AG04450 (cell line): ENCODE measurements around the gene BAIAP2L1. TPM values are rescaled to one million over a fixed set of nuclear protein-coding genes. Genes with fewer than 3 reads are reported as not detected.
"Not testable (repeated sequence)": the region's sequence is repeated elsewhere in the genome, so short reads cannot be mapped to it uniquely, and the experiment has no call there.

Experiments used
- CTCF ChIA-PET: fragments of 300-600, 350-600 bp; formaldehyde crosslinking; extraction: SDS; loops from one replicate; lab custom pipeline; 2022; ENCODE audit warnings: antibody characterized with exemption, inconsistent platforms; lab: Charles Lee
- POLR2A ChIA-PET: fragments of 350-600 bp; formaldehyde crosslinking; extraction: SDS; loops from one replicate; lab custom pipeline; 2021; ENCODE audit warnings: antibody characterized with exemption, inconsistent platforms; lab: Yijun Ruan, JAX
- DNase-seq: peaks from one replicate; pipeline ENCODE4 v3.0.0-alpha.2; 2011; ENCODE audit warnings: low read depth, low spot score
- H3K27ac ChIP-seq: one replicate; pipeline ENCODE4 v1.5.1; 2012; ENCODE audit warnings: low read depth, low read length, control low read depth
- H3K27me3 ChIP-seq: one replicate; pipeline ENCODE4 v1.6.0; 2012; ENCODE audit warnings: low read length; ENCODE audit not compliant: control insufficient read depth, insufficient read depth
- H3K4me3 ChIP-seq: 2 replicates; pipeline ENCODE4 v1.5.1; 2011; ENCODE audit warnings: mild to moderate bottlenecking, low read depth, low read length, control low read depth
- H3K9me3 ChIP-seq: 2 replicates; pipeline ENCODE4 v1.5.1; 2012; ENCODE audit warnings: low read length; ENCODE audit not compliant: control insufficient read depth, insufficient read depth
- polyA plus RNA-seq: library from polyadenylated mRNA; depleted of rRNA; stranded (reverse); fragments of >200 nt; gene quantifications from 2 replicates; pipeline ENCODE4 v1.2.3, GENCODE V29; 2011
- TF ChIP-seq, protein P1 (sequence below): IDR thresholded peaks from 2 replicates; pipeline ENCODE4 v1.5.1; 2011; ENCODE audit warnings: low read depth, low read length, control low read depth, inconsistent platforms

BAIAP2L1 gene
- polyA plus RNA-seq, 1 experiment = 3.9 TPM

DNA sequence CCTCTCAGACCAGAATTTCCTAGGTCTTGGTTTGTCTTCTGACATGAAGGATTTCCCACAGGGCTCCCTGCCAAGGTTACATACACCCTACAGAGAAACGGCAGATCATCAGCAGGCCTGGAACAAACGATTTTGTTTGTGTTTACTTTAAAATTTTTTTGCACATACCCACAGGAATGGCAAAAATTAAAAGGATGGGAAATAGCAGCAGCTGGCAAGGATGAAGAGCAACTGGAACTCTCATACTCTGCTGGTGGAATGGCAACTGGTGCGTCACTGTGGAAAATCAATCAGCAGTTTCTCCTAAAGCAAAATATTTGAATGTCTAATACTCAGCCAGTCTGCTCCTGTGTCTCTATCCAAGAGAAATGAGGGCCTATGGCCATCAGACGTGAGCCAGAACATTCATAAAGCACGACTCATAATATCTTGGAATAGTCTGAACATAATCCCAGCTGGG is 6.5 kb downstream of the BAIAP2L1 start:
- Histone ChIP-seq H3K4me3 (no peak overlapping the region), H3K9me3 (peaks cover 2% of the 10 kb centered on the region; the same call in 1 of the 2 replicates), H3K27me3 (no peaks in the 10 kb centered on the region), H3K27ac (peak overlapping the region; percentile 31)
- TF ChIP-seq, protein P1, sequence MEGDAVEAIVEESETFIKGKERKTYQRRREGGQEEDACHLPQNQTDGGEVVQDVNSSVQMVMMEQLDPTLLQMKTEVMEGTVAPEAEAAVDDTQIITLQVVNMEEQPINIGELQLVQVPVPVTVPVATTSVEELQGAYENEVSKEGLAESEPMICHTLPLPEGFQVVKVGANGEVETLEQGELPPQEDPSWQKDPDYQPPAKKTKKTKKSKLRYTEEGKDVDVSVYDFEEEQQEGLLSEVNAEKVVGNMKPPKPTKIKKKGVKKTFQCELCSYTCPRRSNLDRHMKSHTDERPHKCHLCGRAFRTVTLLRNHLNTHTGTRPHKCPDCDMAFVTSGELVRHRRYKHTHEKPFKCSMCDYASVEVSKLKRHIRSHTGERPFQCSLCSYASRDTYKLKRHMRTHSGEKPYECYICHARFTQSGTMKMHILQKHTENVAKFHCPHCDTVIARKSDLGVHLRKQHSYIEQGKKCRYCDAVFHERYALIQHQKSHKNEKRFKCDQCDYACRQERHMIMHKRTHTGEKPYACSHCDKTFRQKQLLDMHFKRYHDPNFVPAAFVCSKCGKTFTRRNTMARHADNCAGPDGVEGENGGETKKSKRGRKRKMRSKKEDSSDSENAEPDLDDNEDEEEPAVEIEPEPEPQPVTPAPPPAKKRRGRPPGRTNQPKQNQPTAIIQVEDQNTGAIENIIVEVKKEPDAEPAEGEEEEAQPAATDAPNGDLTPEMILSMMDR = no peak
- DNase-seq = peak; percentile 55
- CTCF ChIA-PET = no interaction called here
- POLR2A ChIA-PET = no interaction called here

DNA sequence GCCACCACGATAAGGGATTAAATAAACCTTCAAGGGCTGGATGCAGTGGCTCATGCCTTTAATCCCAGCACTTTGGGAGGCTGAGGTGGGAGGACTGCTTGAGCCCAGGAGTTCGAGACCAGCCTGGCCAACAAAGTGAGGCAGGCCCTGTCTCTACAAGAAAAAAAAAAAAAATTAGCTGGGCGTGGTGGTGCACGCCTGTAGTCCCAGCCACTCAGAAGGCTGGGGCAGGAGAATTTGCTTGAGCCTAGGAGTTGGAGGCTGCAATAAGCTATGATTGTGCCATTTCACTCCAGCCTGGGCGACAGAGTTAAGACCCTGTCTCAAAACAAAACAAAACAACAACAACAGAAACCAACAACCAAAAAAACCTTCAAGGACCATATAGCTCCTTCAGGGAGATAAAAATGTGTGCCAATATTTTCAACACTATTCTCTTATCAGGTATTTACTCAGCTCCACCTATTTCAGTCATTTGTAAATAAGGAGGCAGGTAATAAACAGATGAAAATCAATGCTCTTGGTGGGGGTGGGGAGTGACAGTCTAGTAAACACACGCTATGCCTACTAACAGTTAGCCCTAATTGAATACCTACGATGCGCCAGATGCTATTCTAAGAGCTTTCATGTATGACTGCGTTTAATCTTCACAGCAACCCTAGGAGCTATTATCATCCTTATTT is 13.2 kb downstream of the BAIAP2L1 start:
- ChIA-PET CTCF (interaction anchor here (0.6 kb wide), 1 partner anchor 449 kb away, joined by 3 read pairs; no protein-coding TSS in a partner anchor), POLR2A (interaction anchor here (0.5 kb wide), 1 partner anchor 29 kb away, joined by 3 read pairs; no protein-coding TSS in a partner anchor)
- DNase-seq = no peak
- Histone ChIP-seq H3K27ac (no peak overlapping the region), H3K9me3 (no peaks in the 10 kb centered on the region), H3K4me3 (no peak overlapping the region), H3K27me3 (no peaks in the 10 kb centered on the region)
- TF ChIP-seq, protein P1 = no peak

DNA sequence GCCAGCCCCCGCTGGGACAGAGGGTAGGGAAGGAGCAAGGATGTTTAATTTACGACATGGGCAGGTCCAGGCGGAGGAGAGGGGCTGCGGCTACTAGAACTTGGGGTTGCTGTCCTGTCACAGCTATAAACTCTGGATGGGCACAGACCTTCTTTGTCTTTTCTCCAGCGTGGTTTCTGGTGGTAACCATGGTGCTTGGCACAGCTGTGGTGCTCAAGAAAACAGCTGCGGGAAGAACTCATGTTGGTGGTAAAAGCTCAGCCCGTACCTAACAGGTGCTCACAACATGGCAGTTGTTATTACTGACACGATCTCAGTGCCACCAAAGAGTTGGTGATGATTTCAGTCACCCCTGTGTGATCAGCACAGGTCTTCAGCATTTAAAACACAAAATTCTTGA is 13.8 kb downstream of the BAIAP2L1 start:
- no peaks in the 10 kb centered on the region for H3K27me3 ChIP-seq
- POLR2A ChIA-PET = interaction anchor here (0.5 kb wide), 1 partner anchor 29 kb away, joined by 3 read pairs; no protein-coding TSS in a partner anchor
- DNase-seq = no peak
- CTCF ChIA-PET = no interaction called here
- no peak overlapping the region for H3K4me3 ChIP-seq
- H3K27ac ChIP-seq = no peak overlapping the region
- H3K9me3 ChIP-seq = no peaks in the 10 kb centered on the region
- TF ChIP-seq, protein P1 = no peak

DNA sequence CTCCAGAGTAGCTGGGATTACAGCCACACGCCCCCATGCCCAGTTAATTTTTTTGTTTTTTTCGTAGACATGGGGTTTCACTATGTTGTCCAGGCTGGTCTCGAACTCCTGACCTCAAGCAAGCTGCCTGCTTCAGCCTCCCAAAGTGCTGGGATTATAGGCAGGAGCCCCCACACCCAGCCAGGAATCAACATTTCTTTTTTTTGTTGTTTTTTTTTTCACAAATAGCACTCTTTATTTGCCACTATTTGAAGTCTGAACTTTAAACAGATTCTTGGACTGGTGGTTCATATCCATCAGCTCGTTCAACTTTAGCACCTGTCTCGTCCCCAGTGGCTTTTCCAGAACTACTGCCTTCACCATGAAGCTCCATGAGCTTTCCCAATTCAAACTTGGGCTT is 15.4 kb downstream of the BAIAP2L1 start:
- H3K27ac ChIP-seq, H3K27me3 ChIP-seq, H3K4me3 ChIP-seq, POLR2A ChIA-PET, H3K9me3 ChIP-seq, CTCF ChIA-PET, DNase-seq: not testable (repeated sequence)

DNA sequence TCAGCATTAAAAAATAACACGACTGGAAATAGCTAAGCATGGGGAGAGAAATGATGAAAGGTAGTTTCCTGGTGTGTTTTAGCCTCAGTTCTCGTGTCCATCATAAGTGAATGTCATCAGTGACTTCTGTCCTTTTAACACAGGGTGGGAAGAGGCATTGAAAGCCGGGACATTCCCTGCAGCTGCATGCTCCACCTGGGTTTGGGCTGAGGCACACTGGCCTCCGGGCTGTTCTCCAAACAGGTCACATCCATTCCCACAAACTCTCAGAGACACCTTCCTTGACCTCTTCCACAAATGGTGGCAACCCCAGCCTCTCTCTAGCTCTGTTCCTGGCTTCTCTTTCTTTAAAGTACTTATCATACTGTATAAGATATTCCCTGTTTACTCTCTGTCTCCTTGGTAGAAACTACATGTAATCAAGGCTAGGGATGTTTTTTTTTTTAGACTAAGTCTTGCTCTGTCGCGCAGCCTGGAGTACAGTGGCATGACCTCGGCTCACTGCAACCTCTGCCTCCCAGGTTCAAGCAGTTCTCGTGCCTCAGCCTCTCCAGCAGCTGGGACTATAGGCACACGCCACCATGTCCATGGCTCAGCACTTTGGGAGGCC is 22.6 kb downstream of the BAIAP2L1 start:
- DNase-seq = no peak
- ChIA-PET CTCF (no interaction called here), POLR2A (interaction anchor here (0.7 to 0.8 kb wide), 2 partner anchors 22 to 559 kb away, joined by 3 read pairs; partner anchors contain the start of gene BAIAP2L1)
- Histone ChIP-seq H3K27me3 (no peaks in the 10 kb centered on the region), H3K4me3 (no peak overlapping the region), H3K9me3 (no peaks in the 10 kb centered on the region), H3K27ac (no peak overlapping the region)
- TF ChIP-seq, protein P1 = no peak
